HG02943 (cell line): ENCODE data around the gene TWIST2.

Experiments used
- ATAC-seq: cut with Tn5 transposase; IDR thresholded peaks from one replicate; pipeline ENCODE4 v1.9.1; 2021; ENCODE audit warnings: mild to moderate bottlenecking, low read depth, moderate library complexity; ENCODE audit not compliant: unreplicated experiment

TWIST2 gene

GRCh38 chr2:238835726-238836301 is 12.1 kb upstream of the TWIST2 start:
- no peak for ATAC-seq

DNA sequence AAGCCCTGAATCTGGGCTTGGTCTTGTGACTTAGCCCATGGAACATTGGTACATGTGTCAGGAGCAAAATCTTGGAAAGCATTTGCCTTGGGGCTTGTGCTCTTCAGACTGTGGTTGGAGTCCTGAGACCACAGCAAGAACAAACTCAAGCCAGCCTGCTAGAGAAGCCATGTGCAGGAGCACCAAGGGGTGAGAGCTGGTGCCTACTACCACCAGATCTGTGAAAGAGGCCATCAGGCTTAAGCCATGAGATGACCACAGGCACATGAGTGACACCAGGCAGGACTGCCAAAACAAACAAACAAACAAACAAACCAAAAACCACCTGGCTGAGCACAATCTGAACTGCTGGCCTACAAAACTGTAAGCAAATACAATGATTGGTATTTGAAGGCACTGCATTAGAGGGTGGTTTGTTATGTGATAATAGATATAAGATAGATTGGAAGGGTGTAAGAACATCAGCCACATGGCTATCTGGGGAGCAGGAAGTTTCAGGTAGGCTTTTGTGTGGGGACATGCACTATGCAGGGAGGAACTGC is 9.0 kb upstream of the TWIST2 start:
- ATAC-seq, result no peak

DNA sequence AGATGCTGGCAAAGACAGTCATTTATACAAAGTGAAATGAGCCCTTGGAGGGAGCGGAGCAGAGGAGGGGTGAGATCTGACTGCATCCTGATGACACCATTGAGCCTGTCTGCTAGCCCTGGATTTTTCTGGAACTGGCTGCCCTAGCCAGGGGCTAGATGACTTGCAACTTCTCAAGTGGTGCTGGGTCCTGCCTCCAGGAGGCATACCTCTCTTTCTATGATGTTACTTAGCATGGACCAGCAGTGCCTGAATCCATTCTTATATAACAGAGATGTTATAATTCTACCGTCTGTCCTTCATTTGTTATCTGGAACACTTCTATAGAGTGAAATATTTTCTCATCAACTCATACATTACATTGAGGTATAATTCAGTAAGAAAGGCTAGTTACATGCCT is 8.5 kb upstream of the TWIST2 start:
- no peak for ATAC-seq

- ATAC-seq, result no peak
These were observed 6.2 kb upstream of the TWIST2 start for GRCh38 chr2:238841542-238842164.

GRCh38 chr2:238843476-238843875 is 4.4 kb upstream of the TWIST2 start:
- no peak for ATAC-seq

- no peak for ATAC-seq
These were observed 2.1 kb upstream of the TWIST2 start for GRCh38 chr2:238845583-238846377.

- no peak for ATAC-seq
These were observed 1.6 kb upstream of the TWIST2 start for GRCh38 chr2:238846378-238846627.

- ATAC-seq, result no peak
These were observed 1.1 kb upstream of the TWIST2 start for GRCh38 chr2:238846628-238847418.

DNA sequence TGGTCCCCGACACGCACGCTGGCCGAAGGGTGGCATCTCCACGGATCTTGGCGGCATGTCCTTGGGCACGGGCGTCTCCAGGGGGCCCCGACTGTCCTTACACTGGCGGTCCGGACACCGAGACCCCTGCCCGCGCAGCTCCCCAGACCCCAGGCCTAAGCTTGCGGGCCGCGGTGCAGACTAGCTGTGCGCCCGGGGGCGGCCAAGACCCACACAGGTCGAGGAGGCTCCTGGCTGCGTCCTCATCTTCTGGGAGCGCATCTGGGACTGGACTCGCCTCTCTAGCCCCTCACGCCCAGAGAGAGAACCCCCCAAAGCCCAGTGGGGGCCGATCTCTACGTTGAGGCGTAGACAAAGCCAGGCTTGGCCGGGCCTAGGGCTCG is 475 bp upstream of the TWIST2 start:
- no peak for ATAC-seq

GRCh38 chr2:238848691-238848975 is 748 bp downstream of the TWIST2 start:
- ATAC-seq, result no peak

DNA sequence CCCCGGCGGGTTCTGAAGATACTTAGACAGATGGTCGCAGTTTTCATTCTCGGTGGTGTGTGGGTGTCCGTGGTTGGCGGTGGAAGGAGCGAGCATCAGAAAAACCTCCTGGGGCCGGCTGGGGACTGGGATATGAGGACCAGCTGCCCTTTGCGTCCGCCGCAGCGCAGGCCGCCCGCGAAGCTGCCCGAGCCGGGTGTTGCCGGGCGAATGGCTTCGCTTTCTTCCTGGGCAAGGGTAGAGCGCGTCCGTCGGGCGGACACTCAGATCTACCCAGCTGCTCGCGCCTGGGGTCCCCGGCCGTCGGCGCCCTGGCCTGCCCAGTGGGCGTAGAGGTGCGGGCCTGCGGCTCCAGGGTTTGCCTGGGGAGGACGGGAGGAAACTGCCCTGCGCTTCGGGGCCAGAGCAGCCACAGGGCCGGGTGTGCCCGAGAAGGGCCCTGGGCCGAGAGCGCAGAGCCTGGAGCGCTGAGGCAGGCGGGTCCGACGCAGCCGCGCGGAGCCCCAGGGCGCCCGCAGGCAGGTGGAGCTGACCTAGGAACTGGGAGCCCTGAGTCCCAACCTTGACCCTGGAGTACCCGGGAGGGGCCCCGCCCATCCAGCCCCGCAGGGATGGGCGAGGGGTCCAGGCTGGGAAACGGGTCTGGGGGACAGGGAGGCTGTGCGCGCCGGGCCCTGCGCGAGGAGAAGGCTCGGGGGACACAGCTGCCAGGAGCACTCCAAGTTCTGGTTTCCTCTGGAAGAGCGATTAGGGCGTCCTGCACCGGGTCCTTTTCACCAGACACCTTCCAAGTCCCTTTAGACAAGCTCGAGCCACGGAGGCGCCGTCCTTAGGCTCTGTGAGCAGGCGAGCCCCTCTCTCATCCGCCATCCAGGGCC is 1.3 kb downstream of the TWIST2 start:
- ATAC-seq, result no peak

- no peak for ATAC-seq
These were observed 2.2 kb downstream of the TWIST2 start for GRCh38 chr2:238850091-238850490.

- ATAC-seq, result no peak
These were observed 3.1 kb downstream of the TWIST2 start for GRCh38 chr2:238851026-238851425.

- ATAC-seq, result no peak
These were observed 3.9 kb downstream of the TWIST2 start for GRCh38 chr2:238851761-238852160.

- no peak for ATAC-seq
These were observed 4.5 kb downstream of the TWIST2 start for GRCh38 chr2:238852206-238852869.

GRCh38 chr2:238853218-238853617 is 5.3 kb downstream of the TWIST2 start:
- ATAC-seq, result no peak

DNA sequence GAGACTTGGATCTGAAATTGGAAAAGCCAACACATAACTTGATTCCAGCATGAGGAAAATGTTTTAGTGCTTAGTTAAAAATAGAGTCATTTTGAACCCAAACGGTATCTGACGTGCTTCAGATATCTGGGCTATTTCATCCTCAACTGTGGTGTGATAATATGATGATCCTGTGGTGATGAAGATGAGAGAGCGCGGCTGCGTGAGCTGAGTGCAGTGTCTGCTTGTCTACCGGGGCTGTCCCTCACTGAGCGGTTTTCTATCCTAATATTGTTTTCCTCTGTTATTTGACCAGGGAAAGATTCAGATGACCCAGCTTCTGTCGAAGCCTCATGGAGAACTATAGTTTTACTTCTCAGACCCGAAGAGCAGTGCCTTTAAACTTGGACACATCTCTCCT is 5.8 kb downstream of the TWIST2 start:
- no peak for ATAC-seq

DNA sequence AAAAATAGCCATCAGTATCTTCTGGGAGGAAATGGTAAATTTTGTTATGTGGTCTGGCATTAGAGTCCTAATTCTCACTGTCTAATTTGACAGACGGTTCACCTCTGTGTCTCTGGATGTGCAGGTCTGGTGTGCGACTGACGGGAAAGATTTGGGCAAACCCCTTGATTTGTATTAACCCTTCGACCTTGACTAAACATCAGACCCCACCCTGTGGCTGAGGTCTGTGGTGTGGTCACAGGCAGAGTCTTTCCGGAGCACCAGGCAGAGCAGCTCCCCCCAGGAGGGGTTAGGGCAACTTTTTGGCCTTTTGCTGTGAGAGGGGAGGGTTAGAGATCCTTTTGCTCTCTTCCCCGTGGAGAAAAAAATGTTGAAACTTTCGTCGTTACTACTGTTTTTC is 6.4 kb downstream of the TWIST2 start:
- ATAC-seq, result no peak

DNA sequence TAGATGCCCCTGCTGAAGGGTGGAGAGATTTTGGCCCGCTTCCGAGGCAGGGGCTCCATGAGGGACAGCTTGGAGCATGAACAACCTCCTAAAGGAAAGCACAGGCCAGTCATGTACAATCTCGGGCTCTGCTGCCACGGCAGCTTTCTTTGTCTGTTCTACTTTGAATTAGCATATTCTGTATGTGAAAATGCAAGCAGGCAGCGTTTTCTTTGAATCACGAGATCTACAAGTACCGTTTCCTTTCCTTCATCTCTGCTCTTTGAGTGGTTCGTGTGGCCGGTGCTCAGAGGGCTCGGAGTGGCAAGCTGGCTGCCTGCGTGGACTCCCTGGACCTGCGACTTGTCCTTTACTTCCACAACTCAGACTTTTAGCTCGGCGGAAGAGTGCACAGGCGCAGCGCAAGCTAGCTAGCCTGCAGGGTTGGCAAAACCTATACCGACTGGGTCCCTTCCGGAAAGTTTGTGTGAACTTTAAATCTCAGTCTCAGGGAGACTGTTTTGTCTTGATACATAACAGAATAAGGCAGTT is 6.9 kb downstream of the TWIST2 start:
- no peak for ATAC-seq

DNA sequence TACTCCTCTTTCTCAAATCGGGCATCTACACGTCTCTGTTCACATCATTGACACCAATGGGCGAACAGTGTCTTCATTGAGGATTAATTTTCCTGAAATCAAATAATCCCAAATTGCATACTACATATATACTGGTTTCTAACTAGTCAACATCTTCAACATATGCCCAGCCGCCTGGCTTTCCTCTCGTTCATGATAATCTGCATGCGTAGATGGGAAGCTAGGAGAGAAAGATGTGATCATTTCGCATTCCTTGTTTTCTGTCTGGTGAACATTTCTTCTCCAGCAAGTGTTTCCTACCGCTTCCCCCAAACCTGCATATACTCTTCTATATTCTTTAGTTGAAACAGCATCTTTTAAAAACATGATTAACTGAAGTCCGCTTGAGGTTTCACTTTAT is 7.4 kb downstream of the TWIST2 start:
- ATAC-seq, result no peak
